NT2/D1 (cell line): Measurements from ENCODE around the gene CCDC57.

Source experiments
- SUZ12 ChIP-seq: IDR thresholded peaks from 2 replicates; pipeline ENCODE4 v1.6.1; 2011; ENCODE audit not compliant: insufficient read length, insufficient read depth; ENCODE audit errors: extremely low read depth
- YY1 ChIP-seq: IDR thresholded peaks from 2 replicates; pipeline ENCODE4 v1.6.1; 2011; ENCODE audit not compliant: insufficient read length, insufficient read depth
- ZNF274 ChIP-seq: IDR thresholded peaks from 2 replicates; pipeline ENCODE4 v1.6.1; 2011; ENCODE audit warnings: mild to moderate bottlenecking, low read depth, low read length

GRCh38 chr17:82235056-82235774 lies 22.6 kb upstream of the CCDC57 start:
- TF ChIP-seq YY1 (no peak), ZNF274 (no peak), SUZ12 (no peak)
